SK-N-SH treated with all-trans-retinoic acid at 6 μM for 48 hours (cell line): ENCODE measurements around the gene ZNF281.

Experiments used
- ATAC-seq: fragments of 200-7000 bp; cut with Tn5 transposase; 3 replicates; pipeline ENCODE4 v1.9.1; 2020; ENCODE audit warnings: mild to moderate bottlenecking, moderate library complexity
- ARNTL ChIP-seq: fragments of 450-650 bp; formaldehyde crosslinking; IDR thresholded peaks from 2 replicates; pipeline ENCODE4 v1.5.0; 2020; ENCODE audit warnings: low read depth, mild to moderate bottlenecking, moderate library complexity, borderline replicate concordance
- BACH2 ChIP-seq: fragments of 250-450 bp; sonication (Bioruptor Pico); IDR thresholded peaks from 2 replicates; pipeline ENCODE4 v1.9.0; 2021; ENCODE audit warnings: mild to moderate bottlenecking, borderline replicate concordance
- CSDC2 ChIP-seq: fragments of 250-450 bp; sonication (Bioruptor Pico); IDR thresholded peaks from 2 replicates; pipeline ENCODE4 v1.5.0; 2020; ENCODE audit warnings: mild to moderate bottlenecking, moderate library complexity
- CSRNP3 ChIP-seq: fragments of 250-450 bp; sonication (Bioruptor Pico); IDR thresholded peaks from 2 replicates; pipeline ENCODE4 v1.5.1; 2021; ENCODE audit warnings: mild to moderate bottlenecking, moderate library complexity
- GLIS3 ChIP-seq: fragments of 250-450 bp; sonication (Bioruptor Pico); IDR thresholded peaks from 2 replicates; pipeline ENCODE4 v1.5.0; 2020; ENCODE audit warnings: mild to moderate bottlenecking, moderate library complexity
- OSR1 ChIP-seq: fragments of 250-450 bp; sonication (Bioruptor Pico); IDR thresholded peaks from 2 replicates; pipeline ENCODE4 v1.8.0; 2022; ENCODE audit warnings: moderate library complexity, mild to moderate bottlenecking, inconsistent platforms
- POU6F1 ChIP-seq: fragments of 250-450 bp; sonication (Bioruptor Pico); IDR thresholded peaks from 2 replicates; pipeline ENCODE4 v1.8.0; 2021; ENCODE audit warnings: low read depth, mild to moderate bottlenecking, moderate library complexity, borderline replicate concordance
- SNAI2 ChIP-seq: fragments of 250-450 bp; sonication (Bioruptor Pico); IDR thresholded peaks from 2 replicates; pipeline ENCODE4 v1.5.0; 2020; ENCODE audit warnings: mild to moderate bottlenecking, moderate library complexity
- TOX ChIP-seq: fragments of 250-450 bp; sonication (Bioruptor Pico); IDR thresholded peaks from 2 replicates; pipeline ENCODE4 v1.8.0; 2021; ENCODE audit warnings: mild to moderate bottlenecking, moderate library complexity, borderline replicate concordance
- TSHZ2 ChIP-seq: fragments of 250-450 bp; sonication (Bioruptor Pico); IDR thresholded peaks from 2 replicates; pipeline ENCODE4 v1.5.0; 2020; ENCODE audit warnings: mild to moderate bottlenecking, moderate library complexity
- ZFP3 ChIP-seq: fragments of 250-450 bp; sonication (Bioruptor Pico); IDR thresholded peaks from 2 replicates; pipeline ENCODE4 v1.5.0; 2020; ENCODE audit warnings: mild to moderate bottlenecking, moderate library complexity
- ZFP30 ChIP-seq: fragments of 450-650 bp; formaldehyde crosslinking; IDR thresholded peaks from 2 replicates; pipeline ENCODE4 v1.5.0; 2022; ENCODE audit warnings: mild to moderate bottlenecking, moderate library complexity
- ZNF565 ChIP-seq: fragments of 450-650 bp; formaldehyde crosslinking; conservative IDR thresholded peaks from 2 replicates; pipeline ENCODE4 v1.5.0; 2020; ENCODE audit warnings: low read depth, mild to moderate bottlenecking, moderate library complexity
- ZNF8 ChIP-seq: fragments of 450-650 bp; formaldehyde crosslinking; IDR thresholded peaks from 2 replicates; pipeline ENCODE4 v1.5.0; 2020; ENCODE audit warnings: mild to moderate bottlenecking, moderate library complexity
- TF ChIP-seq, protein P1 (sequence below): fragments of 250-450 bp; sonication (Bioruptor Pico); IDR thresholded peaks from 2 replicates; pipeline ENCODE4 v1.5.1; 2020; ENCODE audit warnings: low read depth, mild to moderate bottlenecking, moderate library complexity

The ZNF281 gene

DNA sequence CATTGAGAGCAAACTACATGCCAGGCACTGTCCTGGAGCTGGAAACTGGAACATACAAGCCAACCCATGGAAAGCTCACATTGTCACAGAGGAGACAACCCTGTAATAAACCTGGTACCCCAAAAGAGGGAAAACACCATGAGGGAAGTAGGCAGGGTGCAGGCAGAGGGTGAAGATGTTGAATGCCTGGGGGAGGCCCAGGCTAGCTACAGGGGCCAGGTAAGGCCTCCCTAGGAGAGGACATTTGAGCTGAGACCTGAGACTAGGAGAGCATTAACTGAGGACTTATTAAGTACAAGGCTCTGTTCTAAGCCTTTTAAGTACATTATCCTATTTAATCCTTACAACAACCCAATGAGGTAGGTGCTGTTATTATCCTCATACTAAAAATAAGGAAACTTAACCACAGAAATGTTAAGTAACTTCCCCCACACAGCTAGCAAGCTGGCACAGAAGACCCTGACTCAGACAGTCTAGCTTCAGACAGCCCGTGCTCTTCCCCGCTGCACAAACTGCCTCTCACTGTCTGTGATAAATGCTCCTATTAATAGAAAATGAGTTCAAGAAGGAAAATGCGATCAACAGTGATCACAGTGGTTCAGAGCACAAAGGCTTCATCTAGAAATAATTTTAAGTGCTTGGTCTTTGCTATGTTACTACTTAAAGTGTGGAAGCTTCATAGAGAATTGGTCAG lies 41.8 kb downstream of the ZNF281 start:
- TF ChIP-seq OSR1 (CRISPR knock-in tag), result no peak
- peak; percentile 54; the same call in 1 of the 2 replicates for TF ChIP-seq TOX (CRISPR knock-in tag)
- TF ChIP-seq, all 23 proteins: peak for 1
- ATAC-seq, result peak; percentile 86

DNA sequence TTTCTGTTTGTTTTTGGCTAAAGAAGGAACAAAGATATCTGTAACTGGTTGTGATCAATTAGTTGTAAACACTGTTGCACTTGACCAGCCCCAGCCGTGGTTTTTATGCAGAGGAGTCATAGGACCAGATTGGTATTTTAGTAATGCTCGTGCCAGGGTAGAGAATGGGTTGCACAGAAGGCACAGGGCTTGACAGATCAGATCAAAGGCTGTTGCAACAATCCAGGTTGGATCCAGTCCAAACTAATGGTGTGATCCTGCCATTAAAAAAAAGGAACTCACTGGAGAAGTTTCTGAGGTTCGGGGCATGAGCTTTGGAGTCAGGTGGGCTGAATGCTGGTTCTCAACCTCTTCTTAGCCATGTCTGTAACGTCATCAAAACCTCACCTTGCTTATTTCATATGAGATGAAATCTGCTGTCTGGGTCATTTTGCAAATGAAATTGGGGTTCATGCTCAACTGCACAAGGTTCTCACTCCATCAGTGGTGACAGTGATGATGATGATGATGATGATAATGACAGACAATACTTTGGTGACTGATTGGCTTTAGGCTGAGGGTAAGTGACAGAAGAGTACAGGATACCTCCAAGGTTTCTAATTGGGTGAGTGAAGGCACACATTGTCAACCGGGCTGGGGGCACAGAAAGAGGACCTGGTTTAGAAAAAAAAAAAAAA lies 43.1 kb downstream of the ZNF281 start:
- TF ChIP-seq ZNF565 (CRISPR knock-in tag), result no peak
- TF ChIP-seq TOX (CRISPR knock-in tag), result no peak
- TF ChIP-seq GLIS3 (CRISPR knock-in tag), result no peak
- no peak for TF ChIP-seq ZFP3 (CRISPR knock-in tag)
- TF ChIP-seq ARNTL (CRISPR knock-in tag), result no peak
- ATAC-seq, result no peak

- no peak for TF ChIP-seq SNAI2
- no peak for TF ChIP-seq CSDC2
- no peak for TF ChIP-seq ZNF565 (CRISPR knock-in tag)
- no peak for TF ChIP-seq ZFP30 (CRISPR knock-in tag)
- ATAC-seq, result no peak
Observed at GRCh38 chr1:200365897-200366426, 43.9 kb downstream of the ZNF281 start.

- ATAC-seq, result peak; percentile 13; the same call in 1 of the 3 replicates
- no peak for TF ChIP-seq SNAI2
- TF ChIP-seq ZNF8 (CRISPR knock-in tag), result no peak
- TF ChIP-seq, protein P1, sequence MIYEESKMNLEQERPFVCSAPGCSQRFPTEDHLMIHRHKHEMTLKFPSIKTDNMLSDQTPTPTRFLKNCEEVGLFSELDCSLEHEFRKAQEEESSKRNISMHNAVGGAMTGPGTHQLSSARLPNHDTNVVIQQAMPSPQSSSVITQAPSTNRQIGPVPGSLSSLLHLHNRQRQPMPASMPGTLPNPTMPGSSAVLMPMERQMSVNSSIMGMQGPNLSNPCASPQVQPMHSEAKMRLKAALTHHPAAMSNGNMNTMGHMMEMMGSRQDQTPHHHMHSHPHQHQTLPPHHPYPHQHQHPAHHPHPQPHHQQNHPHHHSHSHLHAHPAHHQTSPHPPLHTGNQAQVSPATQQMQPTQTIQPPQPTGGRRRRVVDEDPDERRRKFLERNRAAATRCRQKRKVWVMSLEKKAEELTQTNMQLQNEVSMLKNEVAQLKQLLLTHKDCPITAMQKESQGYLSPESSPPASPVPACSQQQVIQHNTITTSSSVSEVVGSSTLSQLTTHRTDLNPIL, result no peak
- TF ChIP-seq OSR1 (CRISPR knock-in tag), result no peak
- TF ChIP-seq BACH2 (CRISPR knock-in tag), result no peak
- no peak for TF ChIP-seq CSRNP3 (CRISPR knock-in tag)
Observed at GRCh38 chr1:200364831-200365230, 45.0 kb downstream of the ZNF281 start.

DNA sequence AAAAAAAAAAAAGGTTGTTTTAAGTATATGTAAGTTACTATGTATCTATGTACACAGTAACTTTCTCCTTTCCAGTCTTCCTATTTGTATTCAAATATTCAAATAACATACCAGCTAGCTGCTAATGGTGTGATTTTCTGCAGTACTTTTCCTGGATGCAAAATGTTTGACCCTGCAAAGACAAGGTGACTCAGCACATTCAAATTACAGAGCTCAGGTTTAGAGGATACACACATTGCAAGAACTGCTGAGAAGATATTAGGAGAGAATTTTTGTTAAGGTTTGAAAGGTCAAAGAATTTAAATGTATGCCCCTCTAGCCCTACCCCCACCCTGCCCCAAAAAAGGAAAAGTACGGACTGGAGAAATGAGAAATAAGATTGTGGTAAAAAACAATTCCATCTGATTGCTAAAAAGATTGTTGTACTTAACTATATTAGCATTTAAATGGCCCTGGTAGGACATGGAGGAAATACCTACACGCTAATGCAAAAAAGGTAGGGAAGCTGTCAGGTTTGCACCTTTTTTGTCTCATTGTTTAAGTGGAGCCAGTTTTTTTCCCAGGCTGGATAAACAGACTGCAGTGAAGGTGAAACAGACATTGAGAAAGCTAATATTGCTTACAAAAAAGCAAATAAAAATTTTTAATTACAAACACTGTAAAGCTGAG lies 45.6 kb downstream of the ZNF281 start:
- TF ChIP-seq POU6F1 (CRISPR knock-in tag) (no peak), TSHZ2 (CRISPR knock-in tag) (no peak), ZNF565 (CRISPR knock-in tag) (no peak)
- ATAC-seq, result peak; percentile 21; the same call in 2 of the 3 replicates
